Endodermal cell (in vitro differentiated cells): ENCODE results near the gene NLGN1. TPM values are rescaled to one million over a fixed set of nuclear protein-coding genes. Genes with fewer than 3 reads are reported as not detected.

Experiments
- DNase-seq: peaks from one replicate; pipeline ENCODE4 v3.0.0-alpha.2; 2017
- H3K27ac ChIP-seq: 2 replicates; pipeline ENCODE4 v1.5.1; 2013; ENCODE audit warnings: mild to moderate bottlenecking, low read depth, low read length, moderate library complexity
- H3K27me3 ChIP-seq: 2 replicates; pipeline ENCODE4 v1.6.1; 2013; ENCODE audit warnings: mild to moderate bottlenecking, low read length, moderate library complexity; ENCODE audit not compliant: insufficient read depth, control insufficient read depth, poor library complexity, severe bottlenecking
- H3K36me3 ChIP-seq: 2 replicates; pipeline ENCODE4 v1.7.0; 2013; ENCODE audit warnings: mild to moderate bottlenecking, low read length, moderate library complexity; ENCODE audit not compliant: control insufficient read depth, insufficient read depth
- H3K4me1 ChIP-seq: one replicate; pipeline ENCODE4 v1.7.0; 2013; ENCODE audit warnings: low read length; ENCODE audit not compliant: control insufficient read depth, insufficient read depth
- H3K4me3 ChIP-seq: 2 replicates; pipeline ENCODE4 v1.5.1; 2013; ENCODE audit warnings: mild to moderate bottlenecking, low read length, moderate library complexity
- H3K9ac ChIP-seq: 2 replicates; pipeline ENCODE4 v1.6.1; 2013; ENCODE audit warnings: mild to moderate bottlenecking, low read length, moderate library complexity; ENCODE audit not compliant: poor library complexity, severe bottlenecking; ENCODE audit errors: extremely low read depth
- H3K9me3 ChIP-seq: 2 replicates; pipeline ENCODE4 v1.6.1; 2013; ENCODE audit warnings: mild to moderate bottlenecking, low read length, moderate library complexity; ENCODE audit not compliant: control insufficient read depth
- H3K27ac Mint-ChIP-seq: 2 replicates; pipeline ENCODE4 v1.8.0; 2020; ENCODE audit warnings: mixed read lengths
- H3K27me3 Mint-ChIP-seq: 2 replicates; pipeline ENCODE4 v1.8.0; 2021; ENCODE audit warnings: mild to moderate bottlenecking, mixed read lengths; ENCODE audit not compliant: insufficient read depth
- H3K36me3 Mint-ChIP-seq: 2 replicates; pipeline ENCODE4 v1.8.0; 2020; ENCODE audit warnings: low read depth, mixed read lengths
- H3K4me1 Mint-ChIP-seq: 2 replicates; pipeline ENCODE4 v1.8.0; 2020; ENCODE audit warnings: mixed read lengths
- H3K4me3 Mint-ChIP-seq: 2 replicates; pipeline ENCODE4 v1.8.0; 2020; ENCODE audit warnings: mild to moderate bottlenecking, moderate library complexity, mixed read lengths
- H3K9me3 Mint-ChIP-seq: 2 replicates; pipeline ENCODE4 v1.8.0; 2020; ENCODE audit warnings: mild to moderate bottlenecking, mixed read lengths
- WGBS, 2 experiments: methylation state at CpG; one replicate each; pipeline versions ENCODE4 v1.1.5 to v1.1.7; 2013; ENCODE audit warnings: missing lambda C conversion rate in 2 of 2, mixed read lengths in 1 of 2; ENCODE audit not compliant: insufficient coverage in 1 of 2, insufficient read length in 1 of 2; 5-methylcytosine and 5-hydroxymethylcytosine counted together
- total RNA-seq, 2 donors: library from RNA; stranded (reverse); fragmentation: NEBNext Ultra II Directional in 1 of 2; extraction: Animal tissue kit (Norgen Biotek cat#: 25700) in 1 of 2; gene quantifications; 2 replicates in 1 of 2; 3 replicates in 1 of 2; pipeline ENCODE4 v1.2.1, GENCODE V29; 2021
- TF ChIP-seq, protein P1 (sequence below): fragments of 200-600 bp; sonication (generic); conservative IDR thresholded peaks from 2 replicates; pipeline ENCODE4 v1.5.0; 2021; ENCODE audit warnings: antibody characterized with exemption, mild to moderate bottlenecking

Gene NLGN1
- total RNA-seq, 2 donors from 2014 or later = 3.4 to 14.3 TPM

DNA sequence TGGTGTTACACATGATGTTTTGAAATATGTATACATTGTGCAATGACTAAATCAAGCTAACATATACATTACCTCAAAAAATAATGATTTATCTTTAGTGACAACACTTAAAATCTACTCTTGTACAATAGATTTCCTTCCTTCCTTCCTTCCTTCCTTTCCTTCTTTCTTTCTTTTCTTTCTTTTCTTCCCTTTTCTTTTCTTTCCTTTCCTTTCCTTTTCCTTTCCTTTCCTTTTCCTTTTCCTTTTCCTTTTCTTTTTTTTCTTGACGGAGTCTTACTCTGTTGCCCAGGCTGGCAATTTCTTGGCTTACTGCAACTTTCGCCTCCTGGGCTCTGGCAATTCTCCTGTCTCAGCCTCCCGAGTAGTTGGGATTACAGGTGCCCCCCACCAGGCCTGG, 170.5 kb downstream of the NLGN1 start:
- Mint-ChIP-seq H3K4me1 (no peaks in the 10 kb centered on the region), H3K27ac (no peak overlapping the region), H3K4me3 (no peak overlapping the region), H3K36me3 (no peaks in the 10 kb centered on the region), H3K9me3 (no peaks in the 10 kb centered on the region), H3K27me3 (no peaks in the 10 kb centered on the region)
- Histone ChIP-seq H3K4me1 (no peaks in the 10 kb centered on the region), H3K9me3 (no peaks in the 10 kb centered on the region), H3K27me3 (no peaks in the 10 kb centered on the region), H3K36me3 (no peaks in the 10 kb centered on the region), H3K9ac (no peak overlapping the region), H3K4me3 (no peak overlapping the region), H3K27ac (no peak overlapping the region)
- TF ChIP-seq, protein P1, sequence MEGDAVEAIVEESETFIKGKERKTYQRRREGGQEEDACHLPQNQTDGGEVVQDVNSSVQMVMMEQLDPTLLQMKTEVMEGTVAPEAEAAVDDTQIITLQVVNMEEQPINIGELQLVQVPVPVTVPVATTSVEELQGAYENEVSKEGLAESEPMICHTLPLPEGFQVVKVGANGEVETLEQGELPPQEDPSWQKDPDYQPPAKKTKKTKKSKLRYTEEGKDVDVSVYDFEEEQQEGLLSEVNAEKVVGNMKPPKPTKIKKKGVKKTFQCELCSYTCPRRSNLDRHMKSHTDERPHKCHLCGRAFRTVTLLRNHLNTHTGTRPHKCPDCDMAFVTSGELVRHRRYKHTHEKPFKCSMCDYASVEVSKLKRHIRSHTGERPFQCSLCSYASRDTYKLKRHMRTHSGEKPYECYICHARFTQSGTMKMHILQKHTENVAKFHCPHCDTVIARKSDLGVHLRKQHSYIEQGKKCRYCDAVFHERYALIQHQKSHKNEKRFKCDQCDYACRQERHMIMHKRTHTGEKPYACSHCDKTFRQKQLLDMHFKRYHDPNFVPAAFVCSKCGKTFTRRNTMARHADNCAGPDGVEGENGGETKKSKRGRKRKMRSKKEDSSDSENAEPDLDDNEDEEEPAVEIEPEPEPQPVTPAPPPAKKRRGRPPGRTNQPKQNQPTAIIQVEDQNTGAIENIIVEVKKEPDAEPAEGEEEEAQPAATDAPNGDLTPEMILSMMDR = no peak
- WGBS, 2 experiments = 78 to 92% methylated on average over 1 to 3 of the region's 3 CpGs
- no peak for DNase-seq

DNA sequence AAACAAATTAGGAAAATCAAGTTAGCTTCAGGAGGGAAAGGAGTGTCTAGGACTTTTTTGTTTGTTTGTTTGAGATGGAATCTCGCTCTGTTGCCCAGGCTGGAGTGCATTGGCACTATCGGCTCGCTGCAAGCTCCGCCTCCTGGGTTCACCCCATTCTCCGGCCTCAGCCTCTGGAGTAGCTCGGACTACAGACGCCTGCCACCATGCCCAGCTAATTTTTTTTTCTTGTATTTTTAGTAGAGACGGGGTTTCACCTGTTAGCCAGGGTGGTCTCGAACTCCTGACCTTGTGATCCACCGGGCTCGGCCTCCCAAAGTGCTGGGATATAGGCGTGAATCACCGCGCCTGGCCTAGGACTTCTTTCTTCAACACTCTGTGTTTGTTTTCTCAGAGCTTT, 171.1 kb downstream of the NLGN1 start:
- Mint-ChIP-seq H3K36me3 (no peaks in the 10 kb centered on the region), H3K27ac (no peak overlapping the region), H3K4me3 (no peak overlapping the region), H3K27me3 (no peaks in the 10 kb centered on the region), H3K4me1 (no peaks in the 10 kb centered on the region), H3K9me3 (no peaks in the 10 kb centered on the region)
- Histone ChIP-seq H3K27me3 (no peaks in the 10 kb centered on the region), H3K9me3 (no peaks in the 10 kb centered on the region), H3K27ac (no peak overlapping the region), H3K36me3 (no peaks in the 10 kb centered on the region), H3K4me1 (no peaks in the 10 kb centered on the region), H3K9ac (no peak overlapping the region), H3K4me3 (no peak overlapping the region)
- no peak for DNase-seq
- 91 to 95% methylated on average over 14 of the region's 14 CpGs for WGBS, 2 experiments
- TF ChIP-seq, protein P1 = no peak

DNA sequence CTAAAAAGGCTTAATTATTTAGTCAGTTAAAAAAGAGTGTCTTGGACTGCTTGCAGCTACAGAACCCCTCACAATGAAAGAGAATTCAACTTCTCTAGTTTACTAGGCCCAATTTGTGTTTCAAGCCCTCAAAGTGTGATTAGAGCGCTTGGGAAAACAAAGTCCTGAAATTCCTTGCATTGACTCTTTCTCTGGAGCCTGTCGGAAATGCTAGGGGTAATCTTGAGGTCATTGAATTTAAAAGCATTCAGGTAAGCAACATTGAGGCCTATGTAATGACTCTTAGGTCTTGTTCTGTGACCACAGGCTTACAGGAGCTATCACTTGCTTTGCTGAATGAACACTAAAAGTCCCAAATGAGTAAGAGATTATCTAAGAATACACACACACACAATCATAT, 186.0 kb downstream of the NLGN1 start:
- no peak overlapping the region for H3K4me3 ChIP-seq
- Mint-ChIP-seq H3K4me3 (no peak overlapping the region), H3K27me3 (peaks cover 12% of the 10 kb centered on the region), H3K4me1 (no peaks in the 10 kb centered on the region), H3K9me3 (no peaks in the 10 kb centered on the region), H3K36me3 (no peaks in the 10 kb centered on the region), H3K27ac (peak overlapping the region; percentile 46)
- TF ChIP-seq, protein P1 = no peak
- H3K9me3 ChIP-seq = no peaks in the 10 kb centered on the region
- no peak overlapping the region for H3K27ac ChIP-seq
- peaks cover 3% of the 10 kb centered on the region for H3K4me1 ChIP-seq
- DNase-seq = peak; percentile 51
- no peaks in the 10 kb centered on the region for H3K36me3 ChIP-seq
- WGBS, 2 experiments = 12 to 33% methylated on average over 1 to 2 of the region's 2 CpGs
- H3K27me3 ChIP-seq = peaks cover 7% of the 10 kb centered on the region
- H3K9ac ChIP-seq = no peak overlapping the region
